GM19324 (cell line): Measurements from ENCODE around the gene MIER1.
"Not testable (repeated sequence)": the region's sequence is repeated elsewhere in the genome, so short reads cannot be mapped to it uniquely, and the experiment has no call there.

Experiments
- ATAC-seq: cut with Tn5 transposase; IDR thresholded peaks from one replicate; pipeline ENCODE4 v1.9.1; 2021; ENCODE audit warnings: mild to moderate bottlenecking, moderate library complexity; ENCODE audit not compliant: unreplicated experiment, low FRiP score

The MIER1 gene

DNA sequence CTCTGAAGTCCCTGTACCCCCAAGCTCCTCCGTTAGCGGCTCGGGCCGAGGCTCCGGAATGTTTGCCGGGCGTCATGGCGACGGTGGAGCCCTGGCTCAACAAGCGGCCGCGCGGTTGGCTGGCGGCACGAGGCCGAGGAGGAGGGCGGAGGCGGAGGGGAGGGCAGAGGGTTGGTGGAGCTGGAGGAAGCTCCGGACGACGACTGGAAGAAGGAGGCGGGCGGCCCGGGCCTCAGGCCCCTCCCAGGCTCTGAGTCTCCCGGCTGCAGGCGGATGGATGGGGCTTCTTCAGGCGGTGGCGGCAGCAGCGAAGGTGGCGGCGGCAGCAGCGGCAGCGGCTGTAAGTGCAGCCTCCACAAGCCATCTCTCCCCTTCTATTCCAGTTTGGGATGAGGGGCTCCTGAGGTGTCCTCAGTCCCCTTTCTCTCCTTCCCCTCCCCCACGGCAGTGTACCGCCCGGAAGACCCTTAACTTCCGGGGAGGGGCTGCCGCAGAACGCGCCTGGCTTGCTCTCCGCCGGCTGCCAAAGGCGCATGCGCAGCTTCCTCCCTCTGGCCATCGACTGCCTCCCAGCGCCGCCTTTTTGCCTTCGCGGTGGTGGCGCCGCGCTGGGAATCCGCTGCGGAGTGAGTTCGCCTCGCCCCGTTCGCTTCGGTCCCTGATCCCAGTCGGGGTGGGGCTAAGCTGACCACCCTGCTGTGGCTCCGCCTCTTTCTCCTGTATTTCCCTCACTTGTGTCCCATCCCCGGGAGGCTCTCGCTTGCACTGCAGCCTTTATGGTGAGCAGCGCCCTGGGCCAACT is at the start of gene MIER1, which contains the start of gene DNAI4:
TSS of gene MIER1 (plus strand) at position 235 of the 802 bp plus-strand sequence. CDS start at position 274, 39 bp downstream.
TSS of gene DNAI4 (minus strand) at position 101 of the 802 bp plus-strand sequence. CDS start at position 76, 25 bp downstream.
- peak; percentile 98 for ATAC-seq

DNA sequence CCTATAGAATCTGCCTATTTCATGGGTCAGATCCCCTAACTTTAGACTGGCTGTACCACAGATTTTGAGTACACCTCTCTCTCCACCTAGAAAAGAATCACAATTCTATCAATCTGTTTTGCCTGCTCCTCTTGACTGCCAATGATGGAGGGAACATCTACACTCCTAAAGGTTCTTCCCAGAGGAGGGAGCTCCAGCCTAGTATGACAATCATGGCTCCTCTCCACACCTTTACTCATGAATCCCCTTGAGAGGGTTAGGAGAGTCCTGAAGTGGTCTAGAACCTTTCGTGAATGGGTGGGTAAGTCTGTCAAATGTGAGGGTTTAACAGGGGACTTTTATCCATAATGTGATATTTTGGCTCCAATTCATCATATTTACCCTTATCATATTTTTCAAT is 48.1 kb upstream of the MIER1 start:
- ATAC-seq: no peak

DNA sequence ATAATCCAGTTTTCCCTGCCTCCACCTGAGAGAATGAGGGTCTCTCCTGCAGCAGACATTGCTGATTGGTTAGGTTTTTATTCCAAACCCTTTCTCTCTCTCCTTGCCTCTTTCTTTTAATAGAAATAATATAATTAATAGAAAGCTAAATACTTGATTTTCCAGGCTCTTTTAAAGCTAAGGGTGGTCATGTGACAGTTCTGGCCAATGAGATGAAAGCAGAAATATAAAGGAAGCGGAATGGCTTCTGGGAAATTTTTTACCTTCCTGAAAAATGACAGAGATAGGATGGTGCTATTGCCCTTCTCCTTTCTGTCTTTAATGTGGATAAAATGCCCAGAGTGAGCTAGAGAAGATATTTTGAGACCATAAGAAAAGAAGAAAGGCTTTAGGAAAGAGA is 35.8 kb upstream of the MIER1 start:
- no peak for ATAC-seq

DNA sequence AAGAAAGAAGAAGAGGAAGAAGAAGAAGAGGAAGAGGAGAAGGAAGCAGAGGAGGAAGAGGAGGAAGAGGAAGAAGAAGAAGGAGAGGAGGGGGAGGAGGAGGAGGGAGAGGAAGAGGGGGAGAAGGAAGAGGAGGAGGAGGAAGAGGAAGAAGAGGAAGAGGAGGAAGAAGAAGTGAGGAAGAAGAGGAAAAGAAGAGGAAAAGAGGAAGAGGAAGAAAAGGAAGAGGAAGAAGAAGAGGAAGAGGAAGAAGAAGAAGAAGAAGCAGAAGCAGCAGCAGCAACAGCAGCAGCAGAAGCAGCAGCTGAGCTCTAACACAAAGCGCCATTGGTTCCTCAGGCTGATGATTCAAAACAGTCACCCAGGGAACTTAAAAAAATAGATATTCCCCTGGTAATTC is 34.2 kb upstream of the MIER1 start:
- ATAC-seq: no peak

DNA sequence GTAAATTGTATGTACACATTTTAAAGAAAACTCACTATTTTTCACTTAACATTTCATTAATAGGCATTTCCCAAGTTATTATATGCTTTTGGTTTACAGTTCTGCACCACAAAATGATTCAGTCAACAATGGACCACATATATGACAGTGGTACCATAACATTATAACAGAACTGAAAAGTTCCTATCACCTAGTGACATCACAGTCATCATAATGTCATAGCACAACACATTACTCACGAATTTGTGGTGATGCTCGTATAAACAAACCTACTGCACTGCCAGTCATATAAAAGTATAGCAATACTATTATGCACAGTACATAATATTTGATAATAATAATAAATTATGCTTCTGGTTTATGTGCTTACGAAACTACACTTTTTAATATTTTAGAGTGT is 31.1 kb upstream of the MIER1 start:
- ATAC-seq: no peak

DNA sequence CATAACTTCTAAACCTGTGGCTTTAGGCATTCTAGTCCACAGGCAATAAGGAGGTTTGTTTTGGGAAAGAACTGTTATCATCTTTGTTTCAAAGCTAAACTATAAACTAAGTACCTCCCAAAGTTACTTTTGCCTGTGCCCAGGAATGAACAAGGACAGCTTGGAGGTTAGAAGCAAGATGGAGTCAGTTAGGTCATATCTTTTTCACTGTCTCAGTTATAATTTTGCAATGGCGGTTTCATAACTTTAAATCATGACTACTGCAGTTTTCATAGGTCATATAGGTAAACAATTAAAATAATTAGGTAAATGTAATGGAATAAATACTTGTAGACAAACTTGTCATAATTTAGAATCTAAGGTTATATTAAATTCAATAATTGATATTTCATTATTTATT is 9.6 kb upstream of the MIER1 start:
- ATAC-seq: not testable (repeated sequence)

DNA sequence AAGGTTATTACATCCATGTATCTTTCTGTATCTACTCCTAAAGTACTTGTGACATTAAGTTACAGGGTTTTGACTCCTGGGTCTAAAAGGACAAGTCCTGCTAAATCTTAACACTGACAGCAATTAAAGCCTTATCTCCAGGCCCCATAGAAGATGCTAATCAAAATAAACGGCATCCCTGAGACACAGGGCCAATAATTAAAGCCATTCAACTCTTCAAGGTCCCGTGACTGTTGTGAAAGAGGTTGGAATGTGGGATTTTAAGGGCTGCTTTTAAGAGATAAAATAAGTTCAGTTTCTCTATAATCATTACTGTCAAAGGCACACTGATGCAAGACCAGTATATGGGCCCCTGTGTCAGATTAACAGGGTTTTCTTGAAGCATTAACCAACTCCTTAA is 8.5 kb upstream of the MIER1 start:
- no peak for ATAC-seq

DNA sequence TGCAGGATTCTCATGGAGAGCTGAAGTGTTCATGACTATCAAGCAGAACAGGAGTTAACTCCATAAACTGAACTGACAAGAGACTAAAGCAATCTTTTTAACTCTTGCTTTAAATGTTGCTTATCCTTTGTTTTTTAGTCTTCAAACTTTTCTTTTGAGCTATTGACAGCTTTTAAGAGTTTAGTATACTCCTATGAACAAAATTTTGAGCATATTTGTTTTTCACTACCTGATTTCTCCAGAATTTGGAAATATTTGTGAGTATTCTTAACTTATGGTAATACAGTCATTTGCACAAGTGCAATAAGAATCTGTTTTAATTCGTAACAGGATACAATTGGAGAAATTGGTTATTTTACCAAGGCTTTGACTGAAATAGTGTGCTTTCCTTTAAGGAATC is 7.3 kb upstream of the MIER1 start:
- no peak for ATAC-seq

DNA sequence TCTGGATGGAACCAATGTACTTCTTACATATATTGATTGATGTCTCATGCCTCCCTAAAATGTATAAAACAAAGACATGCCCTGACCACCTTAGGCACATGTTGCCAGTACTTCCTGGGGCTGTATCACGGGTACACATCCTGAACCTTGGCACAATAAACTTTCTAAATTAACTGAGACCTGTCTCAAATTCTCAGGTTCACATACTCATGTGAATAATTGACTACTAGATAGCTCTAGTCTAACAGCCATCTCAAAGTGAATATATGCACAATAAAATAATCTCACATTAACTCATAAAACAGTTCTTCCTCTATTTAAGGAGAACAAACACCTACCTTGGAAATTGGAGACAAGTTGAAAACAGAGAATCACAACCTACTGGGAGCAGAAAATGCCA is 5.7 kb upstream of the MIER1 start:
- no peak for ATAC-seq

DNA sequence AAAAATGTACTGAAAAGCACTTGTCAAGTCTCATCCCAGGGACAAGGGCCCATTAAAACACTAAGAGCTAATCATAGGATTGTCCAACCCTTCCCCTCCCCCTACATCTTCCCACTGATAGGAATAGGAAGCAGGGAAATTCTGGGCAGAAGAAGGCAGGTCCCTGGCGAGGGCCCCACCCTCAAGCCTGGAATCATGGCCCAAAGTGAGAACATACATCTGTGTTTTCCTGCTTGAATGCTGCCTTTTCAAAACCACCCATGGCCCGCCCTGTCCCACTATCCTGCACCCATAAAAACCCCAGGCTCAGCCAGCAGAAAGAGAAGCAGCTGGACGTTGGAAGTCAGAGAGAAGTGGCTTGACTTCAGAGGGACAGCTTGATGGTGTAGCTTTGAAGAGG is 5.0 kb upstream of the MIER1 start:
- ATAC-seq: no peak

DNA sequence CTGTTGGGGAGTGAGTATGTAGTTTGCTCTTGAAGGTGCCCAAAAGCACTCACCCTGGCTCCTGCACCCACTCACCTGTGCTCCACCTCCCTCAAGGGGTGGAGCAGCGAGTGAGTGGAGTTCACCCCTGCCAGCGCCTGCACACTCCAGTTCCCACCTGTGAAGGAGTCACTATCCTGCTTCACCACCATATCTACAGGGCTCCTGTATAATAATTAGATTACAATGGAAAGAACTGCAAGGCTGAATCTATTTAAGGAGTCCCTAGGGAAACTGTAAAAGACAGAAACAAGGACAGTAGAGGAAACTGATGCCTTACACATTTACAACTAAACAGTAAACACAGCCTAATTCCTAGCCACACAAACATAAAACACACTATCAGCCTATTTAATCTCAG is 4.2 kb upstream of the MIER1 start:
- ATAC-seq: no peak

DNA sequence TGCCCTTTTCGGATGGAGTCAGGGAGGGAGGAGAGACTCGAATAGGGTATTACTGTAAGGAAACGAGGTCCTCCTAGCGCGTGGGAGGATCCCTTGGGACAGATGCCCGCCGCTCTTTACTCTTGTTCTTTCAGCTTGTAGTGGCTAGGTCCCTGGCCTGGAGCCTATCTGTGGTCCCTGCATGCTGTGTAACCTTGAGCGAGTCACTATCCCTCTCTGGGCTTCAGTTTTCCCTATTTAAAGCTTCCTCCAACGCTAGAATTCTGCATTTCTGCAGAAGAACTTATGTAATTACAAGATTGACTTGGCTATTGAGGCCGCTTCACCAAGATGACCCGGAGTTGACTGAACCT is 744 bp downstream of the MIER1 start:
- no peak for ATAC-seq

DNA sequence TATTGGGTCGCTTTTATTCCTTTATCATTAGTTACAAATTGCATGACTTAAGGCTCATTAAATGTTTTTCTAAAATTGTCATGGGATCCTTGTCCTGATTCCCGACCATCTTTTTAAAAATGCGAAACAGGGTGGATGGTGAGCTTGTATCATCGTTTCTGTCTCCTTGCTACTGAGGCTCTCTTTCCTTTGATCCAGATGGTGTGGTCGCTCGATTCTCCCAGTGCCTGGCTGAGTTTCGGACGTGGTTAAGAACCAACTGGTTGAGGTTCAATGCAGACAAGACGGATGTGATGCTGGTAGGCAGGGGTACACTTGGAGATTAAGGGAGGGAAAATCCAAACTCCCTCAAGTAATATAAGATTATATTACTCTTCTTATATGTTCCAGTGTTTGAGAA is 1.2 kb downstream of the MIER1 start:
- ATAC-seq: no peak

DNA sequence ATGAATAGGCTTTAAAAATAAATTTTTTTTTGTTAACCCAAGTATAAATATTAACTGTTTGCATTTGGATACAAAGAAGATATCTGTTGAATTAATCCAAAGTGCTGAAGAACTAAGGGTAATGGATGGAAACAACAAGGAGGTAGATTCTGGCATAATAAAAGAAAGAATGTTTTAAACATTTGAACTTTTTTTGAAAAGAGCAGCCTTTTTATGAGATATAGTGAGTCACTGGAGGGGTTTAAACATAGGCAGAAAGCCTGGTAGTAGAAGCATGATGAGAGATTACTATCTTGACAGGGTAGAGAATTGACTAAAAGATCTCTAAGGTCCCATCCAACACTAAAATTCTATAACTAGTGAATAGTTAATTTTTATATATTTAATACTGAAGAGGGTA is 2.7 kb downstream of the MIER1 start:
- ATAC-seq: no peak

DNA sequence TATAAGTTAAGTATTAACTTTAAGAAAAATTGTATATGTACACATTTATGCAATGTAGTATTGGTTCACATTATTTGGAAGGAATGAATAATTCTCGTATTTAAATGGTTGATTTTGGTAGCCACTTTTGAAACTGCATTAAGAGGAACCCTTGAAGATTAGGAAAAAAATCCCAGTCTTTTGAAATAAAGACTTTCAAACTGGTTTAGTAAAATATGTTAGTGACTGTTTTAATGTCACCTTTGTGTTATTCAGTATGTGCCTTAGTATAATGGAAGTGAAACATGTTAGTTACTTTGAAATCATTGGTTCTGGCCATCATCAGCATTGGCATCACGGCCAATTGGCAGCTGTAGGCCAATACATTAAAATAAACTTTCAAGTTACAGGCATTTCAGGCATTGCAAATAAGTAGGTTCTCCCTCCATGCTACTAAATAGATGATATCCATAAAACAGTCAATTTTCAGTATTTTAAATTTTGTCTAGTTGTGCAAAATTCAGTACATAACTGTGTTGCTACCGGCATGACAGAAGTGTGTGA is 4.4 kb downstream of the MIER1 start:
- no peak for ATAC-seq

DNA sequence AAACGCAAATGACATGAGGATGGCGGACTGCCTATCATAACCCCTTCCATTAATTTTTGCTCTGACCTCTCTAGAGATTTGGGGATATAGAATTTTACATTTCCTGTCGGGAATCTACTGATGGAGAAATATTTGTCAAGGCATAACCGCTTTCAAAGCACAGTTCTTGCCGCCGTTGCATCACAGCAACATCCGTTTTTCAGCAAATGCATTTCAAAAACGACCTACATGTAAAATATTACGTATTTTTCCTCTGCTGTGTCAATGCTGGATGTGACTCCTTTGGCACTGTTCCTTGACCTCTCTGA is 4.9 kb downstream of the MIER1 start:
- no peak for ATAC-seq

DNA sequence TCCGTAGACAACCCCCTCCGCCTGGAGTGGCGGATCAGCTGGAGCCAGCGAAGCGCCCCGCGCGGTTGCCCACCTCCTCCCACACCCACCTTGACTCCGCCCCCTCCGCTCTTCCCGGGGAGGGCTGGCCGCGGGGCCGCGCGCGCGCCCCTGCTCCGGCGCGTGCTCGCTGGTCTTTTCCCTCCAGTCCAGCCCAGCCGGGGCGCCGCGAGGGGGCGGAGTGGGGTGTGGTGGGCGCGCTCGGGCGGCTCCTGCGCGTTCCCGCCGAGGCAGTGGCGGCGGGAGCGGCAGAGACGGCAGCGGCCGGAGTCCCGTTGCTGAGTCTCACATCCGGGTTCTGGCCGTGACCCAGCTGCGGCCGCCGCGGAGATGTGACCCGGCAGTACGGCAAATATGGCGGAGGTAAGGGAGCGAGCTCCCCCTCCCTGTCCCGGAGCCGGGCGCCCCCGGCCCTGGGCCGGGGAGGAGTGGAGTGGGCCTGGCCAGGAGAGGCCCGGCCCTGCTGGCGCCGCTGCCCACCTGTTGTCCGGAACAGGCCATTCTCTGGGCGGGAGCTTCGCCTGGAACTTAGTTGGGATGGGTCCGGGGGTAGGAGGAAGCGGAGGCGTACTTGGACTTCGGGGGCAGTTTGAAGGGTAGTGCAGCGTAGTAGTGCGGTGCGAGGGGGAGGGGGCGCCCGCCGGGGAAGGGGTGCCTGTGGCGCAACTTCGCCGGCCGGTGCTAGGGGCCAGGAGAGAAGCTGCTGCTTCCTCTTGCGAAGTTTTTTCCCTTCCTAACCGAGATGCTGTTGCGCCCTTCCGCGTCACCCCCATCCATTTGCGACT is 5.4 kb downstream of the MIER1 start:
- peak; percentile 85 for ATAC-seq

DNA sequence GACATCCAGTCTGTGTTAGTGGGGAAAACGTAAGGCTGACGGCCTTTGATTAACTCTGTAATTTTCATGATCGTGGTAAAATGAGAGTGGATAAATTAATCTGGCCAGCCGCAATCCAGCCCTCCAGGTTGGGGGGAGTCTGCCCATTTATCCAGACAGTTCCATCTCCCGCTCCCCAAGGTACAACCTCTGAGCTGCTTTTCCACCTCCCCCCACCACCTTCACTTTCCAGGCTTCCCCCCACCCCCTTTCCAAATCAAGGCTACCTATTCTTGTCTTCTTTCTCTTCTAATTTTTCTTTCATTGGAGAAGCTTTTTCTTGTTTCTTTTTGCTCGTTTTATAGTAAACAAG is 6.0 kb downstream of the MIER1 start:
- ATAC-seq: no peak

DNA sequence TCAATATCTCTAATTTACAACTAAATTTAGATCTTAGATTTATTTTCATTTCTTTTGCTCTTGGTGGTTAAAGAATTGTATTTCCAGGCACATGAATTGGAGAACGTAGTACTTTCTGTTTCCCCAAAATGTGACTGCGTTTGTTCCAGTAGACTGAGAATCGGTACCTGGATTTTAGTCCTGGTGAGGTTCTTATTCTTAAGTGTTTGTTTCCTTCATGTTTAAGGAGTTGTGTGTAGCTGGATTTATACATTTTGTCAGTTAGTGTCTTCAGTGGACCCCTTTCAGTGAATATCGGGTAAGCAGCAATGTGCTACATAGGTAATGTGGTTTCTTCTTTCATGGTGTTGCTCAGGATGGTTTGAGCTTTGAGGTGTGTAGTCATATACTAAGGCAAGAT is 6.8 kb downstream of the MIER1 start:
- no peak for ATAC-seq

DNA sequence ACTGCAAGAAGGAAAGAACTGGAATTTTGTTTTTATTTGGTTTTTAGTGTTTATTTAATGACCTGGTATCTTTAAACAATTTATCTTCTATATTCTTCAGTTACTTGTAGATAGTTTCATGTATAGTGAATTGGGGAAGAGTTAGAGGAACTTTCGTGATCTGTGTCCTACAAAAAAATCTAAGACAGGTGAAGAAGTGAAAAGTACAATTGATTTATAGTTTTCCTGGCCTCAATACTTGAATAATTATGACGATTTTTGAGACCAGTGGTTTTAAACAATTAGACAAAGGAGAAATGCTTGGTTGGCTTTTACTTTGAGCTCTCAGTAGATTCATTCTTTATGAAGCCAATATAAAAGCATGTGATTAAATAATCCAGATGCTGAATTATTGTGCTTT is 7.5 kb downstream of the MIER1 start:
- ATAC-seq: no peak

DNA sequence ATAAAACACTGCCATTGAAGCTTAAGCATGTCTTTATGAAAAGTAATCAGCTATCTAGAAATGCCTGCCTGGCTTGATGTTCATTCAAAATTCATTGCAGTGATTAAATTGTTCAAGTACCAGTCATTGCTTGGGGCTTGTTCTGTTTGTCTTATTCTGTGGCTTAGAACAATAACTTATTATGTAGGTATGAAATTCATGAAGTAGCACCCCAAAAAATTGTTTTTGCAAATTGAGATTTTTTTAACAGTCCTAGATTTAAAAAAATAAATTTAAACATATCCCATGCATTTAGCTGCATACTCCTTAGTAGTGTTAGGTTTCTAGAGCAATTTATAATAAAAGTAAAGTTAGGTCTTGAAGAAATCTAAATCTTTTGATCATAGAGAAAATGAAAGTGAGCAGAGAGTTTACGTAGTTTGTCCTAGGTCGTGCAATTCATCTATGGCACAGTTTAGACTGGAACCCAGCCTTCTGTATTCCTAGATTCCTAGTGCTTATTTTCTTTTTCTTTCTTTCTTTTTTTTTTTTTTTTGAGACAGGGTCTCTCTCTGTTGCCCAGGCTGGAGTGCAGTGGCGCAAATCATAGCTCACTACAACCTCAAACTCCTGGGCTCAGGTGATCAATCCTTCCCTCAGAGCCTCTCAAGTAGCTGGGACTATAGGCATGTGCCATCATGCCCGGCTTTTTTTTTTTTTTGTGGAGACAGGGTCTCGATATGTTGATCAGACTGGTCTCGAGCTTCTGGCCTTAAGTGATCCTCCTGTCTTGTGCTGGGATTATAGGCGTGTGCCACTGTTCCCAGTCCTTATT is 9.3 kb downstream of the MIER1 start:
- ATAC-seq: no peak
